BJ (cell line): ENCODE measurements around the gene IL31RA. TPM values are rescaled to one million over a fixed set of nuclear protein-coding genes. Genes with fewer than 3 reads are reported as not detected.
"Not testable (repeated sequence)": the region's sequence is repeated elsewhere in the genome, so short reads cannot be mapped to it uniquely, and the experiment has no call there.

Source experiments
- CTCF ChIA-PET: fragments of 350-600 bp; formaldehyde crosslinking; extraction: SDS; loops from one replicate; lab custom pipeline; 2021; ENCODE audit warnings: antibody characterized with exemption, inconsistent platforms; lab: Yijun Ruan, JAX
- POLR2A ChIA-PET: fragments of 300-600 bp; sonication (Branson Sonifier 250); formaldehyde crosslinking; extraction: SDS; loops from one replicate; lab custom pipeline; 2021; ENCODE audit warnings: antibody characterized with exemption; lab: Charles Lee
- DNase-seq: peaks from one replicate; pipeline ENCODE4 v3.0.0-alpha.2; 2011; ENCODE audit warnings: low read depth
- H3K27me3 ChIP-seq: 2 replicates; pipeline ENCODE4 v1.6.0; 2011; ENCODE audit warnings: low read length; ENCODE audit not compliant: control insufficient read depth, insufficient read depth
- H3K36me3 ChIP-seq: 2 replicates; pipeline ENCODE4 v1.5.1; 2011; ENCODE audit warnings: low read length; ENCODE audit not compliant: control insufficient read depth, insufficient read depth
- H3K4me3 ChIP-seq: 2 replicates; pipeline ENCODE4 v1.5.1; 2011; ENCODE audit warnings: low read depth, mild to moderate bottlenecking, control low read depth, low read length
- polyA plus RNA-seq: library from polyadenylated mRNA; depleted of rRNA; stranded (reverse); fragments of >200 nt; gene quantifications from 2 replicates; pipeline ENCODE4 v1.2.3, GENCODE V29; 2011
- TF ChIP-seq, protein P1 (sequence below): IDR thresholded peaks from 2 replicates; pipeline ENCODE4 v1.5.1; 2011; ENCODE audit warnings: low read depth, mild to moderate bottlenecking, control low read depth, inconsistent platforms, low read length, moderate library complexity; ENCODE audit not compliant: insufficient read depth

The IL31RA gene
- polyA plus RNA-seq, 1 experiment = not detected

DNA sequence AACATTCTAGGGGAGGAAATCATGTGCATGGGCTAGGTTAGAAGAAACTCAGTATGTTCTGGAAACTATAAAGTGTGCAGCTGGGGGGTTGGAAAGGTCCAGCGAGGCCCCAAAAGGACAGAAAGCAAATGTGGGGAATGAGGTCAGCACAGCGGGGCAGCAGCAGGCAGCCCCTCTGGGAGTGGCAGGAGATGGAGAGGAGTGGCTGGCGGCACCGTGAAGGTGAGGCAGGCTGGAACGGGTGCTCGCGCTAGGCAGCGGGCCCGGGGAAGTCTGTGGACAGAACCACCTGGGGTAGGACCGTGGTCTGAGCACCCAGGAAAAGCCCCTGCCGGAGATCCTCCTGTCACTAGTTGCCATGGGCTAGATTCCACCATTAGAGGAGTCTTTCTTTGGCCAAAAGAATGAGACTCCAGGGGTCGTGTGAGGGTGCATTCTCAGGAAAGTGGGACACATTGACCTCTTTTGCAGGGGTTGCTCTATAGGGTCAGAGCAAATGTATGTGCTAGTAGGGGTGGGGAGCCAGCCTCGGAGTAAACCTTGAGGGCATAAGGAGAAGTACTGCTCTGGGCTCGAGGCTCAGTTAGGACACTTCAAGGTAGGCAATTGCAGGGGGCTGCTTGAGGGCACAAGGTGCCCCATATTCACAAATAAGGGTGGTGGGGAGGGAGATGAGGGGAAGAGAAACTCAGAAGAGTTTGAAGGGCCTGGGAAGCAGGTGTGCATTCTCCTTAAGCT, 82.4 kb downstream of the IL31RA start:
- no peaks in the 10 kb centered on the region for H3K36me3 ChIP-seq
- CTCF ChIA-PET = interaction anchor here (1.2 kb wide), 1 partner anchor 268 kb away, joined by 3 read pairs; no protein-coding TSS in a partner anchor
- H3K4me3 ChIP-seq = no peak overlapping the region
- TF ChIP-seq, protein P1, sequence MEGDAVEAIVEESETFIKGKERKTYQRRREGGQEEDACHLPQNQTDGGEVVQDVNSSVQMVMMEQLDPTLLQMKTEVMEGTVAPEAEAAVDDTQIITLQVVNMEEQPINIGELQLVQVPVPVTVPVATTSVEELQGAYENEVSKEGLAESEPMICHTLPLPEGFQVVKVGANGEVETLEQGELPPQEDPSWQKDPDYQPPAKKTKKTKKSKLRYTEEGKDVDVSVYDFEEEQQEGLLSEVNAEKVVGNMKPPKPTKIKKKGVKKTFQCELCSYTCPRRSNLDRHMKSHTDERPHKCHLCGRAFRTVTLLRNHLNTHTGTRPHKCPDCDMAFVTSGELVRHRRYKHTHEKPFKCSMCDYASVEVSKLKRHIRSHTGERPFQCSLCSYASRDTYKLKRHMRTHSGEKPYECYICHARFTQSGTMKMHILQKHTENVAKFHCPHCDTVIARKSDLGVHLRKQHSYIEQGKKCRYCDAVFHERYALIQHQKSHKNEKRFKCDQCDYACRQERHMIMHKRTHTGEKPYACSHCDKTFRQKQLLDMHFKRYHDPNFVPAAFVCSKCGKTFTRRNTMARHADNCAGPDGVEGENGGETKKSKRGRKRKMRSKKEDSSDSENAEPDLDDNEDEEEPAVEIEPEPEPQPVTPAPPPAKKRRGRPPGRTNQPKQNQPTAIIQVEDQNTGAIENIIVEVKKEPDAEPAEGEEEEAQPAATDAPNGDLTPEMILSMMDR = no peak
- DNase-seq = no peak
- no peaks in the 10 kb centered on the region for H3K27me3 ChIP-seq
- POLR2A ChIA-PET = no interaction called here

DNA sequence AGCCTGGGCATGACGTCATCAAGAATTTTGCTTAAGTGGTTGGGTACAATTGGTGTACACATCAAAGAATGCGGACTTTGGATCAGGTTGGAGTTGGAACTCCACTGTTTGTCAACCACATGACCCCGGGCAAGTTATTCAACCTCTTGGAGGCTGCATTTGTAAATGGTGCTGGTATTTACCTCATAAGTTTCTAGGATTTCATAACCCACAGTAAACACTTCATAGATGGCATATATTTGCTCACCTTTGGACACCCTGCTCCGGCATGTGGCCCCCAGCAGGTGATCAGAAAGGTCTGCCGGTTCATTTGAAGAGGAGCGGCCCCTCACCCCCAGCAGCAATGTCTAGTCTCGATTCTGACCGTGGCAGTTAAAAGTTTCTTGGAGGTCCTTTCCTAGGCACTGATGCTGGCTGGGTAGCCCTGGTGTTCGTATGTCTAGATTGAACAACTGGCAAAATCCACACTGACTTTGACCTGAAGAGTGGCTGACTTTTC, 83.0 kb downstream of the IL31RA start:
- ChIA-PET POLR2A (no interaction called here), CTCF (interaction anchor here (1.2 to 4.0 kb wide), 3 partner anchors 12 to 267 kb away, joined by 3 to 37 read pairs (median 3); no protein-coding TSS in a partner anchor)
- H3K36me3 ChIP-seq = no peaks in the 10 kb centered on the region
- TF ChIP-seq, protein P1 = no peak
- DNase-seq = no peak
- no peak overlapping the region for H3K4me3 ChIP-seq
- no peaks in the 10 kb centered on the region for H3K27me3 ChIP-seq

DNA sequence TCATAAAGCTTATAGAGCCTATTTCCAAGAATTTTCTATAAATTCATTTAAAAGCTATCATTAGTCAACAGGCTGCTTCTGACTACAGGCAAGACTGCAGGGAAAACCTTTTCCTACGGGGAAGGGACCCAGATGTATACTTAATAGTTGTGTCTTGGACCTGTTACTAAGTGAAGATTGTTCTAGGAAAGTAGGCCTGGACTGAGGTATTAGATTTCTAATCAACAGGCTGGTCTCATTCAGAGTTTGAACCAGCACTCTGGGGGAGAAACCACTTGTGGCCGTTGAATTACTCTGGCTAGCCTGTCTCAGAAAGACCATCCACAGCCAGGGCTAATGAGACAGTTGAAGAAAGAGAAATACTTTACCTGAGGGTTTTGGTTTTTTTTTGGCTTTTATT, 83.6 kb downstream of the IL31RA start:
- POLR2A ChIA-PET = no interaction called here
- H3K36me3 ChIP-seq = 0 out of 2 replicates have a peak, but pooled peaks cover 1% of the 10 kb centered on the region
- no peak for DNase-seq
- H3K27me3 ChIP-seq = no peaks in the 10 kb centered on the region
- no peak overlapping the region for H3K4me3 ChIP-seq
- CTCF ChIA-PET = interaction anchor here (1.0 to 4.0 kb wide), 9 partner anchors 8 to 335 kb away, joined by 3 to 37 read pairs (median 4); no protein-coding TSS in a partner anchor
- TF ChIP-seq, protein P1 = no peak

DNA sequence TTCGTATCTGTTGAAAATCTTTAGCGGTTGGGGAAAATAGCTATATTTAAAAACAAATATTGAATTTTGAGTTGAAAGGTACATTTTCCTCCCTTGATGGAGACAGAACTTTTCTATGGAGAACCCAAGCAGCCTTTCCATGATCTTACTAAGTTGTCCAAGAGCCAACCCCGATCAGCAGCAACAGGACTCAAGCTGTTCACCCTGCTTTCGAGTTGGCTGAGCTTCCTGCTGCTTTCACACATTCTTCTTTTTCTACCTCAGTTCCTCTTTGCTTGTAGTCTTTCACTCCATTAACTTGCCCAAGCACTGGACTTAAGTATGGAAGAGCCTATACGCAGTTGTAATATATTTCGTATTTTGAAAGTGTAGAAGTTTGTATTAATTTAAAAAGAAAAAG, 84.2 kb downstream of the IL31RA start:
- TF ChIP-seq, protein P1 = no peak
- ChIA-PET POLR2A (no interaction called here), CTCF (interaction anchor here (1.0 to 4.0 kb wide), 17 partner anchors 9 to 336 kb away, joined by 3 to 37 read pairs (median 4); no protein-coding TSS in a partner anchor)
- no peak for DNase-seq
- Histone ChIP-seq H3K36me3 (0 out of 2 replicates have a peak, but pooled peaks cover 1% of the 10 kb centered on the region), H3K27me3 (no peaks in the 10 kb centered on the region), H3K4me3 (no peak overlapping the region)

DNA sequence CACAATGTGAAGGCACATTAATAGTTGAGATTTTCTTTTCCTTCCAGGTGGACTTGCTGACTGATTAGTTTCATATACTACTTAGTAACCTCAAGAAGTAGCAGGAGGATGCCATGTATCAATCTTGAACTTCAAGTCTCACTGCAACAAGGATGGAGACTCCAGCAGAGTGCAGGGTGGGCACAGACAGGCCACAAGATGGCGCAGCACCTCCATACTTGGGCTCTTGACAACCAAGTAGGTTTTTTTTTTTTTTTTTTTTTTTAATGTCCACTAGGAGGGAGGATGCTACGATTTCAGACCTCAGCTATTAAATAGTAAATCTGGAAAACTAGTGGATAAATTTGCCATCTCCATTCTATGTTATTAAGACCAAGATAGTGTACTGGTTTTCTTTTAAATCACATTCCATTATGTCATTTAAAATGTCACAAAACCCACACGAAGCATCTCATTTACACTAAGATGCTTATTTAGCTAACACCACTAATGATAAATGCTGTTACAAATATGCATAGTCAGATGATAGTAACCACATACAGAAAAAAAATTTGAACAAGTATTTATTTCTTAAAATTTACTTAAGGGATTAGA, 85.0 kb downstream of the IL31RA start:
- Histone ChIP-seq H3K36me3 (peaks cover 1% of the 10 kb centered on the region; the same call in 1 of the 2 replicates), H3K27me3 (no peaks in the 10 kb centered on the region), H3K4me3 (no peak overlapping the region)
- TF ChIP-seq, protein P1 = peak; percentile 91
- ChIA-PET CTCF (interaction anchor here (0.6 to 4.0 kb wide), 22 partner anchors 8 to 335 kb away, joined by 3 to 37 read pairs (median 4); no protein-coding TSS in a partner anchor), POLR2A (interaction anchor here (0.6 kb wide), 1 partner anchor 56 kb away, joined by 21 read pairs; no protein-coding TSS in a partner anchor)
- DNase-seq = peak; percentile 29

DNA sequence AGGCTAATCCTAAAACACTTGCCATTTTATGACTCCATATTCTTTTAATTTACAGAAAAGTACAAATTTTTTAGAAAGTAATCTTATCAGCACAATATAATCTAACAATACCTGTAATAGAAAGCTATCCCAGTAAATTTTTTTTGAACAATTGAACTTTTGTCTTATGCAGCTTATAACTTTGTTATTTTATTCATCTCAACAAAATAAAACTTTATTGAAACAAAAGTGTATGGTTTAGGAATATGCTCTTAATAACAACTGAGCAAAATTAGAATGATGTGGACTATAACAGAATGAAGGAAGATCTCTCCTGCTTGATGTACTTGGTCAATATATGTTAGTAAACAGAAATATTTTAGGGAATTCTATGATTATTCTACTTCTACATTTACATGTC, 86.4 kb downstream of the IL31RA start:
- DNase-seq, POLR2A ChIA-PET, H3K27me3 ChIP-seq, H3K36me3 ChIP-seq, H3K4me3 ChIP-seq: not testable (repeated sequence)
- CTCF ChIA-PET = interaction anchor here (1.1 to 4.0 kb wide), 3 partner anchors 13 to 263 kb away, joined by 3 to 37 read pairs (median 14); no protein-coding TSS in a partner anchor

DNA sequence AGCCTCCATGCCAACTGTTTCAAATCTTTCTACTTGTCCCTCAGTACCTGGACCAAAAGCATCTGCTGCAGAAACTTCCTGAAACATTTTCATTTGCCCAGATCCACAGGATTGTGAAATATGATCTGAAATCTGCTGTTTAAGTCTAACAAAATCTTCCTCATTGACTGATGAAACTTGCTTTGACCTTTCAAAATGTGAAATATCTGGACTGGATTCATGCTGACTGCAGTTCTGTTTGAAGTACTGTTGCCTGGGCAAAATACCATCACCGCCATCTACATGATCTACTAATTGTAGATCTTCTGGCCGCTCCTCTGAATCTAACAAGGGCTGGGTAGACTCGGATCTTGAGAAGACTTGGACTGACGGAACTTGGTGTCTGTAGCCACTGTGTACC, 90.0 kb downstream of the IL31RA start:
- H3K4me3 ChIP-seq, POLR2A ChIA-PET, CTCF ChIA-PET, H3K36me3 ChIP-seq, DNase-seq, H3K27me3 ChIP-seq: not testable (repeated sequence)
